NOMO-1 treated with dmso at 0.1 percent for 144 hours (cell line): ENCODE results near the gene HP.
A peak's percentile ranks its signal among the peaks of the same experiment; 100 is the strongest.
"Not testable (repeated sequence)": the region's sequence is repeated elsewhere in the genome, so short reads cannot be mapped to it uniquely, and the experiment has no call there.

Experiments
- DNase-seq: peaks from one replicate; lab custom pipeline; 2025; ENCODE audit not compliant: unreplicated experiment; lab: John Stamatoyannopoulos, UW

HP gene

GRCh38 chr16:72043058-72043457 is 11.2 kb upstream of the HP start:
- no peak for DNase-seq

DNA sequence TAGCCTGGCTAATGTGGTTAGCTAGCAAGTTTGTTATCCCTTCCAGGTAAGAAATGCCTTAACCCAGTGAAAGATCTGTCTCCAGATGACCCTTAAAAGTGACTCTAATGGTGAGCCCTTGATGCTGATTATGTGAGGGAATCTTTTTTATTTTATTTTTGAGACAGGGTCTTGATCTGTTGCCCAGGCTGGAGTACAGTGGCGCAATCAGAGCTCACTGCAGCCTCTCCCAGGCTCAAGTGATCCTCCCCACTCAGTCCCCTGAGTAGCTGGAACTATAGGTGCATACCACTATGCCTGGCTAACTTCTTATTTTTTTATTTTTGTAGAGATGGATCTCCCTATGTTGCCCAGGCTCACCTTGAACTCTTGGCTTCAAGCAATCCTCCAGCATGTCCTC is 10.8 kb upstream of the HP start:
- DNase-seq, result no peak

- DNase-seq, result no peak
These were observed 10.0 kb upstream of the HP start for GRCh38 chr16:72044296-72044695.

DNA sequence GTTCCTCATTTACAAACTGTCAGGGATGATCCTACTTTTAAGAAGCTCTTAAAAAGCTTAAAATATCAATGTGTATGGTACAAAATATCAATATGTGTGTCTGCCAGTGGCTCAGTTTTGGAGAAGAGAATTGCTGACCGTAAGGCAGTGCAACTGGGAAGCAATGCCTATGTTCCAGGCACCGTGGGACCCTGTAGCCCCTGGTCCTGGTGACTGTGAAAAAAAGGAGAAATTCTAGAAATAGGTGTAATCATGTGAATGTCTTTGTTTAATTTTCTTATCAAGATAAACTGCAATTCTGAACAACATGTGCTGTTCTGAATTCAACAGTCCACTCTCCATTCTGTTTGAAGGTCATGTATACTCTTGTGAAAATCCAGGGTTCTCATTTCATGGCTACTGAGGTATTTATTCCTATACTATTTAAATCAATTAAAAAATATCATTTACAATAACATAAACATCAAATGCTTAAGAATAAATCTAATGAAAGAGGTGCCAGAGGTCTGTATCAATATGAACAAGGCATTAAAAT is 9.4 kb upstream of the HP start:
- no peak for DNase-seq

- no peak for DNase-seq
These were observed 5.2 kb upstream of the HP start for GRCh38 chr16:72049110-72049509.

GRCh38 chr16:72050769-72051464 is 3.4 kb upstream of the HP start:
- no peak for DNase-seq

DNA sequence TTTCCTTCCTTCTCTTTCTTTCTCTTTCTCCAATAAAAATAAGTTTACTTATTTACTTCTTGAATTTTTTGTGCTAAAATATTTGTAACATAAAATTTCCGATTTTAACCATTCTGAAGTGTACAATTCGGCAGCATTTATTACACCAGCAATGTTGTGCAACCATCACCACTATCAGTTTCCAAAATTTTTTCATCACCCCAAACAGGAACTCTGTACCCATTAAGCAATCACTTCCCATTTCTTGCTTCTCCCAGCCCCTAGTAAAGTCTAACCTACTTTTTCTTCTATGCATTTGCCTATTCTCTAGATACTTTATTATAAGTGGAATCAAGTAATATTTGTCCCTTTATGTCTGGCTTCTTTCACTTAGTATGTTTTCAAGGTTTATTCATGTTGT is 2.5 kb upstream of the HP start:
- peak; percentile 24 for DNase-seq

DNA sequence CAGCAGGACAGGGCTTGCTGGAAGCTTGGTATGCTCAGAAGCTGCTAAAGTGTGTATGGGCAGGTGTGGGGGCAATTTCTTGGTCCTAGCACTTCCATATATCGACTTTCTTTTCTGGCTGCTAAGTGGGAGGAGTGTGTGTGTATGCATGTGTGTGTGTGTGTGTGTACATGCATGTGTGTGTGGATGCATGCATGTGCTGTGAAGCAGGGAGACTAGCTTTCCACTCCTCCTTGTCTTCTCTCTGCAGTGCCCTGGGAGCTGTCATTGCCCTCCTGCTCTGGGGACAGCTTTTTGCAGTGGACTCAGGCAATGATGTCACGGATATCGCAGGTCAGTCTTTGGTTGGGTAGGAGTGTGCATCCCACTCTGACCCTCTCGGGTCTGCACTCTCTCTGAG is 1.6 kb downstream of the HP start:
- no peak for DNase-seq

- not testable (repeated sequence) for DNase-seq
These were observed 3.0 kb downstream of the HP start for GRCh38 chr16:72057313-72057712.

GRCh38 chr16:72059060-72059459 is 4.8 kb downstream of the HP start:
- not testable (repeated sequence) for DNase-seq

GRCh38 chr16:72060405-72060804 is 6.1 kb downstream of the HP start:
- DNase-seq, result no peak

DNA sequence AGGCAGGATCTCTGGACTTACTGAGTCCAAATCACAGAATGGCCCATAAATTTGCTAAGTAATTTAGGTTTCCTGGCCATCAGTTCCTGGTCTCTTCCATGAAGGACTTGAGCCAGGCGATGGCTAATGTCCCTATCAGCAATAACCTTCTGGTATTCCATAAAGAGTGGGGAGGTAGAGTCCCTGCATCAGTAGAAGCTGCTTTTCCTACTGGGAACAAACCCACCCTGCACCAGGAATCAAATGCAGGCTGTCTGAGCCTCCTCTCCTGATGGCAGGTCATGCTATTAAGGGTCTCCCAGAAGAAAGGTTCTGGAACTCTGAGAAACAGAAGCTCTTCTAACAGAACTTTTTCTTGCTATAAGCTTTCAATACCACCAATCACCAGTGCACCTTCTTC is 7.3 kb downstream of the HP start:
- no peak for DNase-seq

DNA sequence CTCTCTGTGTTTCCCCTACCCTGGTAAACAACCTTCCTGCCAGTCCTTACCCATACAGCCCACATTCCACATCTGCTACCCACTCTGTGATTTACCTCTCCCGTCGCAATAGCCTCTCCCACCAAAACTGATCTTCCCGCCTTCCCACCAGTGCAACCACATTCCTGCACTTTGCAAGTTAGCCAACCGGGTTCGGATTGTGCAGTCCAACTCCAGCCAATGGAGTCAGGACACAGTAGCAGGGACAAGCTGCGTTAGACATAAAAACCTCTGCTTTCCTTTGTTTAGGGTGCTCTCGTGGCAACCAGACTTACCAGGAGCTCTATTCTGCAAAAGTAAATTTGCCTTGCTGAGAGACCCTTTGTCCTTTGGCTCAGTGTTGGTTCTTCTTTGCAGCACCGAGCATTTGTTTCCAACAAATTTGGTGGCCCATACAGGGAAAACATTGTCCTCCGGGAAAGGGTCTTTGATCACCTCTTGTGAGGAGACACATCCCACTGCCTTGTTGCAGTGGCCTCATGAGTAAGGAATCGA is 10.1 kb downstream of the HP start:
- no peak for DNase-seq

DNA sequence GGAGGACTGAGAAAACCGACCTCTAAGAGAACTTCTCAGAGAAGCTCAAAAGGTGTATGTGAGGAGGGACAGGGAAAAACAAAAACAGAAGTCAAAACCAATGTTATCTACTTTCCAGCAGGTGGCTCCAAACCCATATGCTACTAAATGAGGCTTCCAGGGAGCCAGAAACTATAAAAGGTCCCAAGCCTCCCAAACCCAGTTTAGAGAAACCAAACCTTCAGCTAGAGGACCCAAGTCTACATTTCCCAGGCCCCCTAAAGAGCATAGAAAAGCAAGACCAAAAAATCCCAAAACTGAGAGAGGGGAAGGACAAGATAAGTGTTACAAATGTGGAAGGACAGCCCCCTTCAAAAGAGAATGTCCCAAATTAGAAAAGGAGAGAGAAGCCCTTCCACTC is 12.4 kb downstream of the HP start:
- no peak for DNase-seq

GRCh38 chr16:72068930-72069329 is 14.6 kb downstream of the HP start:
- DNase-seq, result no peak

GRCh38 chr16:72072514-72073342 is 18.4 kb downstream of the HP start:
- DNase-seq, result no peak

GRCh38 chr16:72073560-72074230 is 19.4 kb downstream of the HP start:
- no peak for DNase-seq

DNA sequence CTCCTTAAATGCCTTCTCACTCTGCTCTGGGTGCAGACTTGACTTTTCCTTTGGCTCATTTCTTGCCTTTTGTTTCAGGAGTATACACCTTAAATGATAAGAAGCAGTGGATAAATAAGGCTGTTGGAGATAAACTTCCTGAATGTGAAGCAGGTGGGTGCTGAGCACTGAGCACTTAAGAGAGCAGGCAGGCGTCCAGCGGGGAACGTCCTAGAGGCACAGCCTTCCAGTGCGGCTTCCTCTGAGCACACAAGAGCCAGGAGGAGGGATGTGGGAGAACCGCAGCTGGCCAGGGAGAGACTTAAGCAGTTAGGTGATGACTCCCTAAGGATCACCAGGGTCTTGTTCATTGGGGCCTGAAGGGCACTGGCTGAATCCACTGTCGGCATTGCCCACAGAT is 20.8 kb downstream of the HP start:
- DNase-seq, result not testable (repeated sequence)

DNA sequence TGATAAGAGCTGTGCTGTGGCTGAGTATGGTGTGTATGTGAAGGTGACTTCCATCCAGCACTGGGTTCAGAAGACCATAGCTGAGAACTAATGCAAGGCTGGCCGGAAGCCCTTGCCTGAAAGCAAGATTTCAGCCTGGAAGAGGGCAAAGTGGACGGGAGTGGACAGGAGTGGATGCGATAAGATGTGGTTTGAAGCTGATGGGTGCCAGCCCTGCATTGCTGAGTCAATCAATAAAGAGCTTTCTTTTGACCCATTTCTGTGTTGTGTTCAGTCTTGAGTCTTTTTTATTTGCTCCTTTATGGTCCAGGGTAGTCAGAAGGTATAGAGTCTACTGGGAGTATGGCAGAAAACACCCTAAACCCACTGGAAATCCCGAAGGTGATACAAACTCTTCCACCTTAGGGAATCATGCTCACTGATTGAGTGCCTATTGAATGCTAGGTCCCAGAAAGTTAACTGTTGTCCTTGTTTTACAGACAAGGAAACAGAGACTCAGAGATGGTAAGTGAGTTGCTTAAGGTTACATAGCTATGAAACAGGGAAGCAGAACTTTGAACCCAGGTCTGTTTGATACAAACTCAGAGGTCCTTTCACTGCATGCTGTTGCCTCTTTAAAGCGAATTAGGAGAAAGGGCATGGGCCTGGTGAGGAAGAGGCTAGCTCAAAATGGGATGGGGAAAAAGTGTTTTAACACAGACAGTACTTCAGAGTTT is 22.8 kb downstream of the HP start:
- DNase-seq, result not testable (repeated sequence)

DNA sequence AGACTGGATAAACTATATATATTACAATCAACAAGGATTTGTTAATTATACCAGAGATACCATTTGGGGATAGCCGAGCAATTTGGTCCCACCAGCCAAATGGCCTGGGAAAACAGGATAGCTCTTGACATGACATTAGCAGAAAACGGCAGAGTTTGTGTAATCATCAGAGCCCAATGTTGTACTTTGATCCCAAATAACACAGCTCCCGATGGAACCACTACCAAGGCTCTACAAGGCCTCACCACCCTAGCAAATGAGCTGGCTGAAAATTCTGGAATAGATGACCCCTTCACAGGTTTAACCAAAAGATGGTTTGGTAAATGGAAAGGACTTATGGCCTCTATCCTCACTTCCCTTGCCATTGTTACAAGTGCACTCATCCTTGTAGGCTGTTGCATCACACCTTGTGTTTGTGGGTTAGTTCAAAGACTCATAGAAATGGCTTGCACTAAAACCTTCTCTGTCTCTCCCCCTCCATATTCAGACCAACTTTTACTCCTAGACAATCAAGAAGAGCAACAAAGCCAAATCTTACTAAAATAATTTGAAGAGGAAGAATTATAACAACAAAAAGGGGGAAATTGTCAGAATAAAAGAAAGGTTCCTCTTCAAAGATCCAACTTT is 29.6 kb downstream of the HP start:
- DNase-seq, result no peak
